Measurements from ENCODE around the gene RAMACL. TPM values are rescaled to one million over a fixed set of nuclear protein-coding genes. Genes with fewer than 3 reads are reported as not detected.

The RAMACL gene
- total RNA-seq, 1 donor from 2014 or later = 1.7 TPM

DNA sequence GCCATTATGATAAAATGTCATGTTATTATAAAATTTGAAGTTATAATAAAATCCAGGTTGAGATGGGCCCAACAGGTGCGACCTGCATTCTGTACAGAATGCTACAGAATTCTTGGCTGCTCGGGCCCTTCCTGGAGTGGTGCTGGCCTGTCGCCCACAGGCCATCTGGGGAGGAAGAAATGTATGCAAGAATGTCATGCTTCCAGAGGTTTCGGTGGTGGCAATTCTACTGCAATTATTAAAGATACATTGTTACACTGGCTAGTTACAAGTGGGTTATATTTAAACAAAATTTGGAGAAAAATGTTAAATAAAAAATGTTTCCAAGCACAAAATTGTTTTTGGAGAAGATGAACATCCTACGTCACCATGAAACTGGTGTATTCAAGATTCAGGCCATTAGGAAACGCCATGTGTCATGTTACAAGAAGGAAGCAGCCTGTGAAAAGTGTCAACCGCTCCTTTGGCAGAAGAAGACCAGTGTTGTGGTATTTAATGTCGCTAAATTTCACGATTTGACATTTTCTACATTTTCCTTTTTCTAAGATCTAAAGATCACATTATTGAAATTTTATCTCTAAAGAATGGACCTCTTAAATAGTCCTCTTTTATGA is 7.1 kb downstream of the RAMACL start:
- no peaks in the 10 kb centered on the region for H3K4me1 Mint-ChIP-seq (ENCODE audit: low read depth)
- H3K4me3 Mint-ChIP-seq (ENCODE audit: low read depth) = no peak overlapping the region
- TF ChIP-seq CTCF (IDR thresholded peaks at IDR 0.05; ENCODE audit: unreplicated experiment) = no peak
- no peak overlapping the region for H3K27ac Mint-ChIP-seq
- H3K9me3 Mint-ChIP-seq (ENCODE audit: low read depth) = peaks cover 10% of the 10 kb centered on the region
- no peak for DNase-seq (ENCODE audit: low spot score, unreplicated experiment)
- peaks cover 22% of the 10 kb centered on the region for H3K36me3 Mint-ChIP-seq (ENCODE audit: insufficient read depth)
- H3K27me3 Mint-ChIP-seq = no peaks in the 10 kb centered on the region

DNA sequence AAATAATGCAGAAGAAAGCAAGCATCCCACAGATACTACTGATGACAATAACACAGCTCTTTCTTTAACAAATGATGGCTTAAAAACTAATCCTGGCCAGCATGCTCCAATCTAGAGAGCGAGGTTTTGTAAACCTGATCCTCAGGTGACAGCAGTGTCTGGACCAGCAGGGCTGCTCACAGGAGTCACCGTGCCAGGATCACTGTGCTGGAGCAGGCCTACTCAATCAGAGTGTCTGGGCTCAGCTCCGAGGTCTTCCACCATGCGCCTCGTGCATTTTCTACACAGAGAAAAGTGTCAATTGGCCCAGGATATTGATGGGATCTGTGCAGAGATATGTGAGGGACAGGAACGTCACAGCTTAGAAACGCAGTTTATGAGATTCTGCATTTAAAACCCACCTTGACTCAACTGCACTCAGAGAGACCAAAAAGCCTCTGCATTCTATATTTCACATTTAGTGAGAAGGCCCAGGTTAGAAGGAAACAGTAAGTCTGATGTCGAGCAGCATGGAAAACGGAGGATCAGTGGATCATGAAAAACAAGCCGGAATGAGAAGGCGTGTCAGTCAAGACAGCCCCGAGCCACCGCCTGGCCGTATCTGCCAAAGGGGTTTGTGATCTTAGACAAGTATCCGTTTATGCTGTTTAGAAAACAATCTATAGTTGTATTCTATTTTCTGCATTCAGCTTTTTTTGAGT is 7.8 kb downstream of the RAMACL start:
- Mint-ChIP-seq H3K4me1 (ENCODE audit: low read depth) (no peaks in the 10 kb centered on the region), H3K27me3 (no peaks in the 10 kb centered on the region), H3K36me3 (ENCODE audit: insufficient read depth) (peaks cover 22% of the 10 kb centered on the region), H3K4me3 (ENCODE audit: low read depth) (no peak overlapping the region), H3K9me3 (ENCODE audit: low read depth) (peaks cover 10% of the 10 kb centered on the region), H3K27ac (no peak overlapping the region)
- TF ChIP-seq CTCF (IDR thresholded peaks at IDR 0.05; ENCODE audit: unreplicated experiment) = no peak
- no peak for DNase-seq (ENCODE audit: low spot score, unreplicated experiment)

GRCh38 chr6:166575205-166575604 is 11.3 kb downstream of the RAMACL start:
- no peaks in the 10 kb centered on the region for H3K27me3 Mint-ChIP-seq
- TF ChIP-seq CTCF (IDR thresholded peaks at IDR 0.05; ENCODE audit: unreplicated experiment) = no peak
- peaks cover 13% of the 10 kb centered on the region for H3K4me1 Mint-ChIP-seq (ENCODE audit: low read depth)
- DNase-seq (ENCODE audit: low spot score, unreplicated experiment) = no peak
- peaks cover 22% of the 10 kb centered on the region for H3K36me3 Mint-ChIP-seq (ENCODE audit: insufficient read depth)
- H3K27ac Mint-ChIP-seq = no peak overlapping the region
- peaks cover 10% of the 10 kb centered on the region for H3K9me3 Mint-ChIP-seq (ENCODE audit: low read depth)
- no peak overlapping the region for H3K4me3 Mint-ChIP-seq (ENCODE audit: low read depth)

DNA sequence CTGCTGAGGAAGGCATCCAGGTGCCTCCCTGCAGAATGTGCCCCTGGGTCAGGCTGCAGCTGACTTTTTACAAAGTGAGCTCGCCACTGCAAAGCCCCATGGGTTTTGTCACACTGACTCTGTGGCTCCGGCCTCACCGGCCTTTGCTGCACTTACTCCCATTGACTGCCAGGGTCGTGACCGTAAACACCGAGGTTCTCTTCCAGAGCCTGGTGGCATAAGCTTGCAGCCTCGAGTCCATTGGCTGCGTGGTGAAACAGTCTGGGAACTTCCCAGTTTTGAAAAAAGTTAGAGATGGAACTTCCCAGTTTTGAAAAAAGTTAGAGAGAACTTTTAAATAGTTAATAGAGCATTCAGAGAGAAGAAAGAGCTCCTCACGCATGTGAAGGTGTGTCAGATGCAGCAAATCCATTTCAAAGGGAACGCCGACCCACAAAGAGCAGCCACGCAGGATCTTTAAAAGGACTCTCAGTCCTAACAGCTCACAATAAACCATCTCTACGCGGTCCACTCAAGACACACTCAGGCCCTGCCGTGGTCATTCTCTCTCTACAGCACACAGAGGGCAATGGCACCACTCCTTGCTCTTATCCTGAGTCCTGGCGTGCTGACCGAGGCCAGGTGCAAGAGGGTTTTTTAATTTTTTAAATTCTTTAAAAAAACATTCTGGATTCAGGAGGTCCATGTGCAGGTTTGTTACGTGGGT is 12.8 kb downstream of the RAMACL start:
- H3K4me3 Mint-ChIP-seq (ENCODE audit: low read depth) = no peak overlapping the region
- peaks cover 10% of the 10 kb centered on the region for H3K9me3 Mint-ChIP-seq (ENCODE audit: low read depth)
- no peaks in the 10 kb centered on the region for H3K27me3 Mint-ChIP-seq
- H3K4me1 Mint-ChIP-seq (ENCODE audit: low read depth) = peaks cover 13% of the 10 kb centered on the region
- H3K27ac Mint-ChIP-seq = peak overlapping the region; percentile 73
- DNase-seq (ENCODE audit: low spot score, unreplicated experiment) = no peak
- no peak for TF ChIP-seq CTCF (IDR thresholded peaks at IDR 0.05; ENCODE audit: unreplicated experiment)
- peaks cover 17% of the 10 kb centered on the region for H3K36me3 Mint-ChIP-seq (ENCODE audit: insufficient read depth)

DNA sequence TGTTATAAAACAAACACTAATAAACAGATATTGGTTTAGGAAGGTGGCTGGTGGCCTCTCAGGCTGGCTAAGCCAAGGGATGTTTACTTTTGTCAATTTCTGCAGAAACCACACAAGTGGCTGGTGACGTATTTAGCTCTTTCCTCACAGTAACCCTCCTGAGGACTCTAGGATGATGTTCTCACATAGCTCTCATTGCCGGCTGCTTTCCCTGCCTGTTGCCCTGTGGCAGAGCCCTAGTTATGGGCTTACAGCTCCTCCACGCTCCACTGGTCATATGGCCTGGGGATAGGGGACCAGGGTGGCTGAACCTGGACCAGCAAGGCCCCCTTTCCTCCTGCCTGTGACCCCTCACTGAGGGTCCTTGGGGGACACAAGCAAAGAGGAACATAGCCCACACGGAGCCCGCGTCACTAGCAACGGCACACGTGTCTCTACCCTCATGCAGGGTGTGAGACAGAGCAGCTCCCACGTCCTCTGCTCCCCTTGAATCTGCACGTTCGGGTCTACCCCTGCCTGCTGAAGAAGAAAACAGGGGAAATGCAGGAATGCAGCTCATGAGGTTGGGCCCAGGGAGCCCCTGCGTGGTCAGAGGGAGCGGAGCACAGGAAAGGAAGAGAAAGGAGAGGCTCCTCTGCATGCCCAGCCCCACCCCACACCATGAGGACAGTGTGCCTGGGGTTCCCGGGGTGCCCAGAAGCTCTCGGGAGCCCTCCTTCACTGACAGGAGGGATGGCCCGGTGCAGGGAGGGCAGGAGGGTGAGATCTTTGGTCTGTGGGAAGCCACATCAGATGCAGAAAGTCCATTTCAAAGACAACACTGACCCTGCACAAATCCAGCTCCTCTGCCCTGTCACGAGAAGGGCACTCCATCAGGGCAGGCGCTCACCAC is 13.9 kb downstream of the RAMACL start:
- Mint-ChIP-seq H3K9me3 (ENCODE audit: low read depth) (peaks cover 9% of the 10 kb centered on the region), H3K4me1 (ENCODE audit: low read depth) (peaks cover 13% of the 10 kb centered on the region), H3K4me3 (ENCODE audit: low read depth) (no peak overlapping the region), H3K36me3 (ENCODE audit: insufficient read depth) (peaks cover 13% of the 10 kb centered on the region), H3K27ac (no peak overlapping the region), H3K27me3 (no peaks in the 10 kb centered on the region)
- no peak for DNase-seq (ENCODE audit: low spot score, unreplicated experiment)
- TF ChIP-seq CTCF (IDR thresholded peaks at IDR 0.05; ENCODE audit: unreplicated experiment) = no peak

All from progenitor cell of endocrine pancreas (in vitro differentiated cells).